ENCODE measurements around the gene NFKBIE. TPM values are rescaled to one million over a fixed set of nuclear protein-coding genes. Genes with fewer than 3 reads are reported as not detected.
A peak's percentile ranks its signal among the peaks of the same experiment; 100 is the strongest.

NFKBIE gene
- total RNA-seq, 2 donors from 2014 or later: 18.9 to 68.6 TPM

- ATAC-seq (peak; percentile 65), DNase-seq (peak in 2 of 4 donors; percentile 17 to 37)
- intact Hi-C loops (cut with DNase I): no loop called here
- no peak overlapping the region for H3K27ac ChIP-seq
- 81% methylated on average over 5 to 24 of the region's 25 CpGs for WGBS, 2 donors
- H3K9me3 ChIP-seq: no peaks in the 10 kb centered on the region
- peaks cover 18 to 22% of the 10 kb centered on the region in 2 donors for H3K36me3 ChIP-seq (replicated peaks in 1 of 2; ENCODE audit: insufficient read depth in 1 of 2, low read depth in 2 of 2)
- TF ChIP-seq POLR2A (IDR thresholded peaks at IDR 0.05): no peak
- peak; percentile 42 to 61 (median 57) for TF ChIP-seq CTCF (IDR thresholded peaks at IDR 0.05)
- no peak overlapping the region for H3K4me3 ChIP-seq
- H3K4me1 ChIP-seq: no peaks in the 10 kb centered on the region
- no peaks in the 10 kb centered on the region for H3K27me3 ChIP-seq
Observed at GRCh38 chr6:44304282-44305199, 39.2 kb upstream of the NFKBIE start.

GRCh38 chr6:44303842-44304241 is 38.5 kb upstream of the NFKBIE start:
- no peak for ATAC-seq
- Histone ChIP-seq H3K36me3 (replicated peaks in 1 of 2; ENCODE audit: insufficient read depth in 1 of 2, low read depth in 2 of 2) (peaks cover 16 to 19% of the 10 kb centered on the region in 2 donors), H3K9me3 (no peaks in the 10 kb centered on the region), H3K27me3 (no peaks in the 10 kb centered on the region), H3K4me1 (no peaks in the 10 kb centered on the region), H3K4me3 (no peak overlapping the region), H3K27ac (no peak overlapping the region)
- TF ChIP-seq CTCF (IDR thresholded peaks at IDR 0.05): no peak
- intact Hi-C loops (cut with DNase I): no loop called here
- DNase-seq: no peak
- 93 to 100% methylated on average over 2 to 6 of the region's 6 CpGs for WGBS, 2 donors

GRCh38 chr6:44302856-44303255 is 37.5 kb upstream of the NFKBIE start:
- TF ChIP-seq CTCF (IDR thresholded peaks at IDR 0.05) (no peak), POLR2A (IDR thresholded peaks at IDR 0.05) (no peak)
- H3K4me1 ChIP-seq: peaks cover 6% of the 10 kb centered on the region
- ATAC-seq (no peak), DNase-seq (no peak)
- H3K27ac ChIP-seq: no peak overlapping the region
- no peak overlapping the region for H3K4me3 ChIP-seq
- H3K9me3 ChIP-seq: no peaks in the 10 kb centered on the region
- H3K36me3 ChIP-seq (replicated peaks in 1 of 2; ENCODE audit: insufficient read depth in 1 of 2, low read depth in 2 of 2): peaks cover 16% of the 10 kb centered on the region in 2 donors
- 88 to 97% methylated on average over 10 to 12 of the region's 12 CpGs for WGBS, 2 donors
- intact Hi-C loops (cut with DNase I): no loop called here
- H3K27me3 ChIP-seq: no peaks in the 10 kb centered on the region

GRCh38 chr6:44301782-44302564 is 36.6 kb upstream of the NFKBIE start:
- no peak for ATAC-seq
- Histone ChIP-seq H3K27ac (no peak overlapping the region), H3K9me3 (no peaks in the 10 kb centered on the region), H3K36me3 (replicated peaks in 1 of 2; ENCODE audit: insufficient read depth in 1 of 2, low read depth in 2 of 2) (peaks cover 12 to 16% of the 10 kb centered on the region in 2 donors), H3K4me3 (no peak overlapping the region), H3K4me1 (peaks cover 15% of the 10 kb centered on the region), H3K27me3 (peaks cover 0 to 5% of the 10 kb centered on the region in 2 donors)
- no peak for DNase-seq
- TF ChIP-seq POLR2A (IDR thresholded peaks at IDR 0.05) (no peak), CTCF (IDR thresholded peaks at IDR 0.05) (no peak)
- intact Hi-C loops (cut with DNase I): no loop called here
- 90 to 93% methylated on average over 12 to 14 of the region's 14 CpGs for WGBS, 2 donors
